NCI-H748 (cell line): ENCODE results near the gene RBM20.
A peak's percentile ranks its signal among the peaks of the same experiment; 100 is the strongest.
"Not testable (repeated sequence)": the region's sequence is repeated elsewhere in the genome, so short reads cannot be mapped to it uniquely, and the experiment has no call there.

Source experiments
- DNase-seq: peaks from one replicate; lab custom pipeline; 2025; ENCODE audit not compliant: unreplicated experiment; lab: John Stamatoyannopoulos, UW

Gene RBM20

GRCh38 chr10:110727785-110728184, 83.6 kb downstream of the RBM20 start:
- DNase-seq: not testable (repeated sequence)

GRCh38 chr10:110730345-110731050, 86.4 kb downstream of the RBM20 start:
- DNase-seq: no peak

GRCh38 chr10:110733218-110733952, 89.2 kb downstream of the RBM20 start:
- DNase-seq: peak; percentile 45

DNA sequence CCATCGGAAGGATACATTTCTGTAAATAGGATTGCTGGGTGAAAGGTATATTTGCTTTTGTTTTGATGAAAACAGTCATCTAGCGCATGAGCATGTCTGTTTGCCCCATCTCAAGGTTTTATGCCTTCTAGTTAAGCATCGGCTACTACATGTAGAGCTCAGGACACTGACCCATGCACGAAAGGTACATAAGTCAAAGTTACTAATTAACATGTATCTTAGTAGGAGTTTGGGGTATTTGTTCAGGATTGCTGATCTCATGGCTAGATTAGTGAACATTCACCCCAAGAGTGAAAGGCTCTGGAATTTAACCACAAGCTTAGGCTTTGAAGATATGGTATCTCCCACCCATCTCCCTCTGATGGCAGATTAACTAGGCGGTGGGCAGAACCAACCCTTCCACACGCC, 91.5 kb downstream of the RBM20 start:
- DNase-seq: no peak

DNA sequence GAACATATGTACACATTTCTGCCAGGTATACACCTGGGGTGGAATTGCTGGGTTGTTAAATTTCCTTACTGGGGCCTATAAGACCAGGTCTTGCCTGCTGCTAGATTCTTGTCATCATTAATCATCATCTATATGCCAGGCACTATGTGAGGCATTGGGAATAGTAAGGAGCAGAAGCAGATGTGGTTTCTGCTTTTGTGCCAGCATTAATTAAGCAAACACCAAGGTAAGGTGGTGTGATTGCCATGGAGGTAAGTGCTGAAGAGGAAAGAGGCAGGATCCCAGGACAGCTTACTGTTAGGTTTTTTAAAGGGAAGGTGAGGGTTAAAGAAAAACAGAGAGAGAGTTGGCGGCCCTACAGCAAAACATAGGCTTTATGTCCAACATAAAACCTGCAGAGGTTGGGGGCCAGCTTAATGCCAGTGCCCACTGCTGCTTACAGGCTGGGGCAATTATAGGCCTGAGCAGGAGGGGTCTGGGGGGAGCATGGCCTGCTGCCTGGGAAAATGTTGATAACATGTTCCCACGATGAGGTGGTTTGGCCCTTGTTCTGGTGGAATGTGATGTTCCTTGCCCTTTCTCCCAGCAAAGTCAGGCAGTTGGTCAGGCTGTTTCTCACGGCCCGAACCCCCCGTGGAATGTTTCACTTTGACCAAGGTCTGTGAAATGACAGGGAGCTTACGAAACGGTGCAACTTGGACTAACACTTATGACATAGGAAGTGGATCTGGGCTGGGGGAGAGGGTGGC, 93.9 kb downstream of the RBM20 start:
- DNase-seq: no peak

DNA sequence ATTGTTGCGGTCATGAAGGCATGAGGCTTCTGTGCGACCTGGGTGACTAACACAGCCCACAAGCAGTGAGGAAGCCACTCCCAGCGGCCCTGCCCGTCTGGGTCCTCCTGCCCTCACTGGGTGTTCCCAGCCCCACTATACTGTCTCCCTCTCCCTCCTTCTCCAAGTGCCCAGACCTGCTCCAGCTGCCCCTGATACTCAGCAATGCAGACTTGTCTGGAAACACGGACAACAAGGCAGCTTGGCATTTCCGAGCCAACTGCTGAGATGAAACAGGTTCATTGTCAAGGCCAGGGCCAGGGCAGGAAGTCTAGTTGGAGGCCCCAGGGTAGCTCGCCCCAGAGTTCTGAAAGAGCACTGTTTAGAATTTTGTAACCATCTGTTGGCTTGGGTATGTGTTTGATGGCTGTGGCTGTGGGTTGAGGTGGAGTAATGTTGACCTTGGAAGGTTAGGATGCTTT, 95.7 kb downstream of the RBM20 start:
- DNase-seq: no peak

- DNase-seq: no peak
Observed at GRCh38 chr10:110742801-110743200, 98.7 kb downstream of the RBM20 start.

DNA sequence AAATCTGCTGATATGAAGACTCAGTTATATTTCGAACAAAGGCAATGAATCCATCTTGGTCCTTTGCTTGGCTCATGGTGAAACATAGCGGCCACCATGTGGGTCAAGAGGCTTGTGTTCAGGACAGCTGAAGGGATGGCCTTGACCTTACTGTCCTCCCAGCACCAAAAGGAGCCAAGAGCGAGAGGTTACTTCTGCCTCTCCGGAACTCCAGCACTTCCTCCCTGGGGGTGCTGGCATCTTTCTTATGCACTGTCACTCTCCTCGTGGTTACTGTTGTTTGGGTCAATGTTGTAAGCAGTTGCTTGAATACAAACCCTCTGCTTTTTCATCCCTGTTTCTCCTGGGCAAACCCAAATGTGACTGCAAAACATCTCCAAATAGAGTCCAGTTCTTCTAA, 100.6 kb downstream of the RBM20 start:
- DNase-seq: no peak

DNA sequence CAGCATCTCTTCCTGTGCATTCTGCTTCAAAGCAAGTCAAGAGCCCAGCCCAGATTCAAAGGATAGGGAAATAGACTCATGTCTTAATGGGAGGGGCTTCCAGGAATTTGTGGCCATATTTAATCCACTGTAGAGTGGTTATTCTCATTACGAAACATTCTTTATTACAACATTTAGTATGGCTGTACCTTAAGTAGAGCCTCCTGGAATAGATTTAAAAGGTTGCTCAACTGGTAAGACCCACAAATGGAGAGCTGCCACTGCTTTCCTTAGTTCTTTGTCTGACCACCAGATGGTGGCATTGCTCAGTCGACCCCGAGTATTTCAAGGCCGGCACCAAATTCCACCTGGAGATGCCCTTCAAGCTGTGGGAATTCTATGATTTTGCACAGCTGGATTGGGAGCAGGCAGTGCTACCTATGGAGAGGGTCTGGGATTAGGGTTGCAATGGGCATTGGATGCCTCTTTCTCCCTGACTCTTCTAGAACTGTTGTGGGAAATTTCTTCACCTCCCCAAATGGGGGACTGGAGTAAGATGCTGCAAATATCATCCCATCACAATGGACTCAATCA, 102.2 kb downstream of the RBM20 start:
- DNase-seq: peak; percentile 56

GRCh38 chr10:110746969-110747608, 103.0 kb downstream of the RBM20 start:
- DNase-seq: no peak

- DNase-seq: no peak
Observed at GRCh38 chr10:110747609-110748464, 103.7 kb downstream of the RBM20 start.

- no peak for DNase-seq
Observed at GRCh38 chr10:110748970-110749369, 104.8 kb downstream of the RBM20 start.

DNA sequence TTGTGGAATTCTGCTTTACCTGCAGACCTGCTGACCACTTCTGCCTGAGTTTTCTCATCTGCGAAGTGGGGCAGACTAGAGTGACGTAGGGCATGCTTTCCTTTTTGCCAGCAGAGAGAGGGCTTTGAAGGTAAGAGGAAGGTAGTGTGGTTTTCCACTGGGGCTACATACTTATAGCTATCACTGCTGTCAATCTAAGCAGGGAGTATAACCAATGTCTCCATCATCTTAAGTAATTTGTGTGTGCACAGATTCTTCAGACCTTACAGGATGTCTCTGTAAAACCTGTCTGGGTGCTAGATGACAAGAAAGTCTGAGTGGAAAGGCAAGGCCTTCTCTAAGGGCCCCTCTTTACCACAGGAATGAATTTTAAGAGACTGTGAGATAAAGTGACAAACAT, 106.8 kb downstream of the RBM20 start:
- no peak for DNase-seq

DNA sequence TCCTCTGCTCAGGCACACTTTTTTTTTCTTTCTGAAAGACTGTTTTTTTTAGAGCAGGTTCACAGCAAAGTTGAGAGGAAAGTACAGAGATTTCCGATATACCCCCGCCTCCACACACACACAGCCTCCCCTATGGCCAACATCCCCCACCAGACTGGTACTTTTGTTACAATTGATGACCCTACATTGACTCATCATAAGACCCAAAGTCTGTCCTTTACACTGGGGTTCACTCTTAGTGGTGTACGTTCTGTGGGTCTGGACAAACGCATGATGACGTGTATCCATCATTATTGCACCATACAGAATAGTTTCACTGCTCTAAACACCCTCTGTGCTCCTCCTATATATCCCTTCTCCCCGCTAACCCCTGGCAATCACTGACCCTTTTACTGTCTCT, 107.7 kb downstream of the RBM20 start:
- DNase-seq: no peak

DNA sequence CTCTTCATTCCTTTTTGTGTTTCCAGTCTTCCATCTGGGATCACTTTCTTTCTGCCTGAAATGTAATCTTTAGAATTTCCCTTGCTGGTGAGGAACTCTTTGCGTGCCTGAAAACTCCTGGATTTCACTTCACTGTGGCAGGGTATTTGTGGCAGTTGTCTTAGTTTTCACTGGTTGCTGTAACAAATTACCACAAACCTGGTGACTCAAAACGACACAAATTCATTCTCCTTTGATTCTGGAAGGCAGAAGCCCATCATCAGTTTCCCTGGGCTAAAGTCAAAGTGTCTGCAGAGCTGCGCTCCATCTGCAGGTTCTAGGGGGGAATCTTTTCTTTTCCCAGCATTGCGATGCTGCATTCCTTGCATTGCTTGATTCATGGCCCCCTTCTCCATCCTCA, 109.3 kb downstream of the RBM20 start:
- DNase-seq: no peak

DNA sequence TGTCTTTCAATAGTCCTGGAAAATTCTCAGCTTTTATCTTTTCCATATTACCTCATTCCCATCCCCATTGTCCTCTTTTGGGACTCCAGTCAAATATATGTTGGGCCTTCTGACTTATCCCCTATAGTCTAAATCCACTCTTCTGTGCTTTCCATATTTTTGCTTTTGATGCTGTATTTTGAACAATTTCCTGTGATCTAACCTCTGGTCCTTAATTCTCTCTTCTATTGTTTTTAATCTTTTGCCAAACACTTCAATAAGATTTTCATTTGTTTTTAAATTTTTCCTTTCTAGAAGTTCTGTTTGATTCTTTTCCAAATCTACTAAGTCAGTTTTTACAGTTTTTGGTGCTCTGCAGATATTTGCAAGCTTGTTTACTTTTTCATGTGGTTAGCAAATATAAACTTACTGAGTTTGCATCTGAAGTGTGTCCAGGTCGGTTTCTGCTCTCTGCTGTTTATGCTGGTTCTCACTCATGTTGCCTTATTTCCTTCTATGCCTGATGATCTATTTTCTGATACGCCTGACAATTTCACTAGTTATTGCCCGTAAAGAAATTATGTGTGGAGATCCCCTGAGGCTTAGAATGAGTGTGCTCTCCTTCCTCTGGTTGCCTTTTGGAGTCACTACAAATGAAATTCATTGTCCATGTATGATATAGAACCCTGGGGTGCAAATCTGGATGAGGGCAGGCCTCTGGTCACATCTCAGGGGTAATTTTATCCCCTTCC, 110.4 kb downstream of the RBM20 start:
- no peak for DNase-seq

GRCh38 chr10:110755781-110756180, 111.6 kb downstream of the RBM20 start:
- DNase-seq: no peak

DNA sequence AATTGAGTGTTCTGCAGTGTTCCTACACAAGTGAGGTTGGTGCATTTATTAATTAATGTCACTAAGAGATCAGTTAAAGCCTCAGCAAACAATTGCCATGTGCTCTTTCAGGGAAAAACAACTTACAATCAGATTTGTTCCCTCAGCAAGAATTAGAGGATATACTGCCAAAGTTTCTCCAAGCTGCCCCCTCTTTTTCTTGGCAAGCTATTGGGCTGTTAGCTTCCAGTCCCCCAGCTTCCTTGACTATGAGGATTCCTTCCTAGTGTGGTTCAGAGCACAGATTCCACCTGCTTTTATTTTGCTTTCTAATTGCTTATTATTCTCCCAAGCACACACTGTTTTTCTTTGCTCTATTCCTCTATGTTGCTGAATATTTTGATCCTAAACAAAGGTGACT, 112.7 kb downstream of the RBM20 start:
- no peak for DNase-seq

- no peak for DNase-seq
Observed at GRCh38 chr10:110757586-110757985, 113.5 kb downstream of the RBM20 start.
